RWPE2 (cell line): ENCODE data around the gene RBM47.

Source experiments
- ATAC-seq: fragments of 200-7000 bp; cut with Tn5 transposase; 3 replicates; pipeline ENCODE4 v1.9.1; 2021; ENCODE audit warnings: low read depth
- DNase-seq: peaks from one replicate; pipeline ENCODE4 v3.0.0-alpha.2; 2020; ENCODE audit warnings: low spot score
- H3K27ac ChIP-seq: fragments of 450-650 bp; 2 replicates; pipeline ENCODE4 v1.5.1; 2017; ENCODE audit warnings: mild to moderate bottlenecking; ENCODE audit not compliant: poor library complexity, severe bottlenecking
- H3K27me3 ChIP-seq: fragments of 250-450 bp; sonication (Bioruptor Pico); 2 replicates; pipeline ENCODE4 v1.5.1; 2021; ENCODE audit warnings: mild to moderate bottlenecking, moderate library complexity; ENCODE audit not compliant: insufficient read depth, poor library complexity, severe bottlenecking
- H3K36me3 ChIP-seq: fragments of 250-450 bp; sonication (Bioruptor Pico); 2 replicates; pipeline ENCODE4 v1.5.1; 2020; ENCODE audit warnings: low read depth, mild to moderate bottlenecking, moderate library complexity
- H3K4me1 ChIP-seq: fragments of 250-450 bp; sonication (Bioruptor Pico); 2 replicates; pipeline ENCODE4 v1.5.1; 2021; ENCODE audit warnings: mild to moderate bottlenecking, moderate library complexity; ENCODE audit not compliant: insufficient read depth, poor library complexity, severe bottlenecking
- H3K4me3 ChIP-seq: fragments of 250-450 bp; sonication (Bioruptor Pico); 2 replicates; pipeline ENCODE4 v1.5.1; 2021; ENCODE audit warnings: mild to moderate bottlenecking, moderate library complexity; ENCODE audit not compliant: severe bottlenecking
- H3K9me3 ChIP-seq: fragments of 250-450 bp; sonication (Bioruptor Pico); 2 replicates; pipeline ENCODE4 v1.5.1; 2021; ENCODE audit warnings: mild to moderate bottlenecking, moderate library complexity; ENCODE audit not compliant: severe bottlenecking
- CTCF ChIP-seq: fragments of 450-650 bp; IDR thresholded peaks from one replicate; pipeline ENCODE4 v1.5.1; 2017; ENCODE audit warnings: mild to moderate bottlenecking, moderate library complexity; ENCODE audit not compliant: poor library complexity, severe bottlenecking

The RBM47 gene

GRCh38 chr4:40389986-40390385, 239.7 kb downstream of the RBM47 start:
- no peak for TF ChIP-seq CTCF

DNA sequence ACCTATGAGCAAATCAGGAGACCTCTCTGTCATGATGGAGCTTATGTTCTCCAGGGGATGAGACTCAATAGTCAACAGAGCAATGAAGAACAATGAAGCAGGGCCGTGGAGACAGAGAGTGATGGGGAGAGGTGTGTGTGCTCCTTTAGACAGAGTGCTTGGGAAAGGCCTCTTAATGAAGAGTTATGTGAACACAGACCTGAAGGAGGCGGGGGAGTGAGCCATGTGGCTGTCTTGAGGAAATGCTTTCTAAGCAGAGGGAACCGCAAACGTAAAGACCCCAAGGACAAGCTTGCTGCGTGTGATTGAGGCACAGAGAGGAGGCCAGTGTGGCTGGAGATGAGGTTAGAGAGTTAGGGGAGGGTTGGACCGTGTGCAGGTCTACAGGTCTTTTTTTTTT, 241.4 kb downstream of the RBM47 start:
- no peak overlapping the region for H3K4me3 ChIP-seq
- H3K36me3 ChIP-seq = no peaks in the 10 kb centered on the region
- no peaks in the 10 kb centered on the region for H3K4me1 ChIP-seq
- no peak overlapping the region for H3K27ac ChIP-seq
- ATAC-seq (no peak), DNase-seq (no peak)
- H3K9me3 ChIP-seq = no peaks in the 10 kb centered on the region
- H3K27me3 ChIP-seq = no peaks in the 10 kb centered on the region
- no peak for TF ChIP-seq CTCF

More at GRCh38 chr4:40389986-40390385, 239.7 kb downstream of the RBM47 start:
- no peak overlapping the region for H3K27ac ChIP-seq
- DNase-seq = no peak
- H3K27me3 ChIP-seq = no peaks in the 10 kb centered on the region
- ATAC-seq = no peak
- H3K4me3 ChIP-seq = no peak overlapping the region
- no peaks in the 10 kb centered on the region for H3K4me1 ChIP-seq
- no peaks in the 10 kb centered on the region for H3K36me3 ChIP-seq
- H3K9me3 ChIP-seq = no peaks in the 10 kb centered on the region

GRCh38 chr4:40380647-40381046, 249.0 kb downstream of the RBM47 start:
- no peaks in the 10 kb centered on the region for H3K36me3 ChIP-seq
- no peaks in the 10 kb centered on the region for H3K9me3 ChIP-seq
- H3K27me3 ChIP-seq = no peaks in the 10 kb centered on the region
- DNase-seq = no peak
- H3K4me1 ChIP-seq = no peaks in the 10 kb centered on the region
- no peak overlapping the region for H3K4me3 ChIP-seq
- no peak for ATAC-seq
- TF ChIP-seq CTCF = no peak
- no peak overlapping the region for H3K27ac ChIP-seq

- no peak for DNase-seq
- no peak overlapping the region for H3K4me3 ChIP-seq
- no peaks in the 10 kb centered on the region for H3K9me3 ChIP-seq
- no peaks in the 10 kb centered on the region for H3K27me3 ChIP-seq
- no peaks in the 10 kb centered on the region for H3K4me1 ChIP-seq
- TF ChIP-seq CTCF = no peak
- no peak overlapping the region for H3K27ac ChIP-seq
- no peak for ATAC-seq
- no peaks in the 10 kb centered on the region for H3K36me3 ChIP-seq
These were observed 250.4 kb downstream of the RBM47 start for GRCh38 chr4:40379248-40379647.

GRCh38 chr4:40378619-40379018, 251.0 kb downstream of the RBM47 start:
- TF ChIP-seq CTCF = no peak
- Histone ChIP-seq H3K9me3 (no peaks in the 10 kb centered on the region), H3K27ac (no peak overlapping the region), H3K4me1 (no peaks in the 10 kb centered on the region), H3K36me3 (no peaks in the 10 kb centered on the region), H3K4me3 (no peak overlapping the region), H3K27me3 (no peaks in the 10 kb centered on the region)
- DNase-seq (no peak), ATAC-seq (no peak)
